ENCODE results near the gene REPS1.

The REPS1 gene

GRCh38 chr6:138957903-138958302, 30.1 kb downstream of the REPS1 start:
- POLR2A ChIA-PET: no interaction called here
- DNase-seq (ENCODE audit: extremely low spot score): no peak
- TF ChIP-seq SUZ12 (IDR thresholded peaks at IDR 0.05): no peak
- TF ChIP-seq FOXM1 (IDR thresholded peaks at IDR 0.05; ENCODE audit: borderline replicate concordance): no peak
- TF ChIP-seq ELF4 (IDR thresholded peaks at IDR 0.05): no peak
- no peak for TF ChIP-seq ZNF384 (IDR thresholded peaks at IDR 0.05)
- CTCF ChIA-PET: no interaction called here

GRCh38 chr6:138957484-138957883, 30.6 kb downstream of the REPS1 start:
- CTCF ChIA-PET: no interaction called here
- POLR2A ChIA-PET: no interaction called here
- DNase-seq (ENCODE audit: extremely low spot score): no peak
- TF ChIP-seq BHLHE40 (IDR thresholded peaks at IDR 0.05; ENCODE audit: borderline replicate concordance): no peak
- TF ChIP-seq CTBP1 (IDR thresholded peaks at IDR 0.05; ENCODE audit: borderline replicate concordance): no peak
- TF ChIP-seq HDGF (IDR thresholded peaks at IDR 0.05; ENCODE audit: borderline replicate concordance): no peak
- TF ChIP-seq SP1 (IDR thresholded peaks at IDR 0.05): no peak
- no peak for TF ChIP-seq LEF1 (IDR thresholded peaks at IDR 0.05; ENCODE audit: borderline replicate concordance)
- no peak for TF ChIP-seq ZNF384 (IDR thresholded peaks at IDR 0.05)
- TF ChIP-seq NFRKB (IDR thresholded peaks at IDR 0.05): no peak
- TF ChIP-seq PKNOX1 (IDR thresholded peaks at IDR 0.05): no peak
- no peak for TF ChIP-seq TARDBP (IDR thresholded peaks at IDR 0.05)
- TF ChIP-seq ELF4 (IDR thresholded peaks at IDR 0.05): no peak
- no peak for TF ChIP-seq FOXA1 (IDR thresholded peaks at IDR 0.05)
- TF ChIP-seq FOXM1 (IDR thresholded peaks at IDR 0.05; ENCODE audit: borderline replicate concordance): no peak
- TF ChIP-seq SUZ12 (IDR thresholded peaks at IDR 0.05): no peak
- TF ChIP-seq FOXK2 (IDR thresholded peaks at IDR 0.05): no peak

- no peak for TF ChIP-seq CTBP1 (IDR thresholded peaks at IDR 0.05; ENCODE audit: borderline replicate concordance)
- TF ChIP-seq L3MBTL2 (conservative IDR thresholded peaks at IDR 0.05): no peak
- no peak for TF ChIP-seq FOXM1 (IDR thresholded peaks at IDR 0.05; ENCODE audit: borderline replicate concordance)
- no peak for TF ChIP-seq ELF4 (IDR thresholded peaks at IDR 0.05)
- TF ChIP-seq HDGF (IDR thresholded peaks at IDR 0.05; ENCODE audit: borderline replicate concordance): no peak
- TF ChIP-seq FOXA1 (IDR thresholded peaks at IDR 0.05): no peak
- no peak for TF ChIP-seq LEF1 (IDR thresholded peaks at IDR 0.05; ENCODE audit: borderline replicate concordance)
- no peak for TF ChIP-seq TARDBP (IDR thresholded peaks at IDR 0.05)
- no peak for TF ChIP-seq ZNF384 (IDR thresholded peaks at IDR 0.05)
- no peak for TF ChIP-seq SP1 (IDR thresholded peaks at IDR 0.05)
- no peak for TF ChIP-seq NFRKB (IDR thresholded peaks at IDR 0.05)
- TF ChIP-seq FOXK2 (IDR thresholded peaks at IDR 0.05): no peak
- no peak for TF ChIP-seq PKNOX1 (IDR thresholded peaks at IDR 0.05)
- TF ChIP-seq ARNT (IDR thresholded peaks at IDR 0.05): no peak
- TF ChIP-seq BHLHE40 (IDR thresholded peaks at IDR 0.05; ENCODE audit: borderline replicate concordance): no peak
- no peak for TF ChIP-seq SUZ12 (IDR thresholded peaks at IDR 0.05)
- no peak for DNase-seq (ENCODE audit: extremely low spot score)
- ChIA-PET POLR2A (no interaction called here), CTCF (no interaction called here)
Measured at GRCh38 chr6:138956244-138956924, 31.7 kb downstream of the REPS1 start.

GRCh38 chr6:138955262-138955661, 32.8 kb downstream of the REPS1 start:
- DNase-seq (ENCODE audit: extremely low spot score): no peak
- POLR2A ChIA-PET: no interaction called here
- CTCF ChIA-PET: no interaction called here
- TF ChIP-seq TARDBP (IDR thresholded peaks at IDR 0.05): no peak
- TF ChIP-seq L3MBTL2 (conservative IDR thresholded peaks at IDR 0.05): no peak
- no peak for TF ChIP-seq LEF1 (IDR thresholded peaks at IDR 0.05; ENCODE audit: borderline replicate concordance)
- TF ChIP-seq PKNOX1 (IDR thresholded peaks at IDR 0.05): no peak
- TF ChIP-seq ZNF384 (IDR thresholded peaks at IDR 0.05): peak; percentile 69
- no peak for TF ChIP-seq FOXA1 (IDR thresholded peaks at IDR 0.05)

- no peak for TF ChIP-seq TARDBP (IDR thresholded peaks at IDR 0.05)
- ChIA-PET POLR2A (no interaction called here), CTCF (no interaction called here)
- no peak for DNase-seq (ENCODE audit: extremely low spot score)
Measured at GRCh38 chr6:138953451-138953850, 34.6 kb downstream of the REPS1 start.

- ChIA-PET POLR2A (no interaction called here), CTCF (no interaction called here)
- no peak for TF ChIP-seq NFRKB (IDR thresholded peaks at IDR 0.05)
- TF ChIP-seq L3MBTL2 (conservative IDR thresholded peaks at IDR 0.05): no peak
- TF ChIP-seq BHLHE40 (IDR thresholded peaks at IDR 0.05; ENCODE audit: borderline replicate concordance): no peak
- TF ChIP-seq ARNT (IDR thresholded peaks at IDR 0.05): no peak
- TF ChIP-seq TARDBP (IDR thresholded peaks at IDR 0.05): no peak
- no peak for TF ChIP-seq SP1 (IDR thresholded peaks at IDR 0.05)
- no peak for TF ChIP-seq FOXA1 (IDR thresholded peaks at IDR 0.05)
- no peak for TF ChIP-seq LEF1 (IDR thresholded peaks at IDR 0.05; ENCODE audit: borderline replicate concordance)
- no peak for TF ChIP-seq CTBP1 (IDR thresholded peaks at IDR 0.05; ENCODE audit: borderline replicate concordance)
- no peak for TF ChIP-seq FOXK2 (IDR thresholded peaks at IDR 0.05)
- TF ChIP-seq PKNOX1 (IDR thresholded peaks at IDR 0.05): no peak
- TF ChIP-seq ZNF384 (IDR thresholded peaks at IDR 0.05): no peak
- no peak for DNase-seq (ENCODE audit: extremely low spot score)
Measured at GRCh38 chr6:138948546-138949179, 39.4 kb downstream of the REPS1 start.

Measured in HEK293T (cell line).